ENCODE data around the gene KLF6. TPM values are rescaled to one million over a fixed set of nuclear protein-coding genes. Genes with fewer than 3 reads are reported as not detected.
A peak's percentile ranks its signal among the peaks of the same experiment; 100 is the strongest.

The KLF6 gene
- polyA plus RNA-seq, 1 of the 3 experiments (the other 2 are of a cell fraction), result 148 TPM

- Histone ChIP-seq H2AFZ (ENCODE audit: low read depth) (no peak overlapping the region), H3K9me3 (no peaks in the 10 kb centered on the region), H3K27ac (ENCODE audit: low read depth in 2 of 2, low read length in 1 of 2) (peak overlapping the region; percentile 80 to 99), H3K79me2 (ENCODE audit: insufficient read depth) (peaks cover 77% of the 10 kb centered on the region), H3K4me1 (ENCODE audit: control insufficient read depth in 1 of 2, insufficient read depth in 2 of 2, low read depth in 1 of 2, low read length in 1 of 2) (peaks cover 27 to 37% of the 10 kb centered on the region in 2 experiments), H3K36me3 (replicated peaks in 1 of 2; ENCODE audit: control insufficient read depth in 1 of 2, insufficient read depth in 2 of 2, low read length in 1 of 2) (peaks cover 39 to 62% of the 10 kb centered on the region in 2 experiments), H3K4me3 (ENCODE audit: low read depth in 2 of 2, low read length in 1 of 2) (peak overlapping the region; percentile 95 to 97), H4K20me1 (ENCODE audit: insufficient read depth) (peaks cover 63% of the 10 kb centered on the region), H3K27me3 (ENCODE audit: insufficient read depth) (no peaks in the 10 kb centered on the region), H3F3A (replicated peaks; ENCODE audit: insufficient read depth) (peaks cover 60% of the 10 kb centered on the region), H3K4me2 (peak overlapping the region; percentile 93), H3K9ac (peak overlapping the region; percentile 98), H3K9me2 (no peaks in the 10 kb centered on the region)
- under 1% methylated on average over 12 of the region's 12 CpGs for WGBS (ENCODE audit: low lambda C conversion rate)
- POLR2A ChIA-PET, result interaction anchor here (0.7 to 3.9 kb wide), 2 partner anchors 102 to 388 kb away, joined by 3 to 24 read pairs; no protein-coding TSS in a partner anchor
- CTCF ChIA-PET, result interaction anchor here (1.6 kb wide), 1 partner anchor 22 kb away, joined by 4 read pairs; no protein-coding TSS in a partner anchor
- TF ChIP-seq PBX3 (IDR thresholded peaks at IDR 0.05) (no peak), RFX5 (IDR thresholded peaks at IDR 0.05; ENCODE audit: low read length) (no peak), JUND (IDR thresholded peaks at IDR 0.05) (no peak), EP300 (IDR thresholded peaks at IDR 0.05; ENCODE audit: borderline replicate concordance in 1 of 2, low read depth in 1 of 2, low read length in 1 of 2) (0 out of 4 replicates have a peak, but pooled peaks of 1 of the 2 experiments have one; percentile 2), TCF12 (IDR thresholded peaks at IDR 0.05) (no peak), RAD21 (IDR thresholded peaks at IDR 0.05; ENCODE audit: low read length) (peak; percentile 4; the same call in 1 of the 2 replicates), TAF1 (IDR thresholded peaks at IDR 0.05; ENCODE audit: borderline replicate concordance, low read depth, low read length) (no peak), EZH2phosphoT487 (IDR thresholded peaks at IDR 0.05; ENCODE audit: borderline replicate concordance, low read depth) (no peak)
- peak; percentile 73 for DNase-seq
Measured at GRCh38 chr10:3783316-3783681, 1.7 kb downstream of the KLF6 start.

- Histone ChIP-seq H3K4me3 (ENCODE audit: low read depth in 2 of 2, low read length in 1 of 2) (peak overlapping the region; percentile 95 to 97), H4K20me1 (ENCODE audit: insufficient read depth) (peaks cover 69% of the 10 kb centered on the region), H3F3A (replicated peaks; ENCODE audit: insufficient read depth) (peaks cover 67% of the 10 kb centered on the region), H3K4me1 (ENCODE audit: control insufficient read depth in 1 of 2, insufficient read depth in 2 of 2, low read depth in 1 of 2, low read length in 1 of 2) (peaks cover 33 to 37% of the 10 kb centered on the region in 2 experiments), H3K79me2 (ENCODE audit: insufficient read depth) (peaks cover 83% of the 10 kb centered on the region), H3K9me3 (no peaks in the 10 kb centered on the region), H3K9me2 (no peaks in the 10 kb centered on the region), H3K36me3 (replicated peaks in 1 of 2; ENCODE audit: control insufficient read depth in 1 of 2, insufficient read depth in 2 of 2, low read length in 1 of 2) (peaks cover 45 to 68% of the 10 kb centered on the region in 2 experiments), H3K4me2 (peak overlapping the region; percentile 93), H3K27ac (ENCODE audit: low read depth in 2 of 2, low read length in 1 of 2) (peak overlapping the region; percentile 80 to 99), H3K27me3 (ENCODE audit: insufficient read depth) (no peaks in the 10 kb centered on the region), H3K9ac (peak overlapping the region; percentile 98), H2AFZ (ENCODE audit: low read depth) (no peak overlapping the region)
- DNase-seq, result peak; percentile 48
- POLR2A ChIA-PET, result interaction anchor here (3.9 kb wide), 1 partner anchor 387 kb away, joined by 24 read pairs; no protein-coding TSS in a partner anchor
- CTCF ChIA-PET, result interaction anchor here (1.2 kb wide), 1 partner anchor 110 kb away, joined by 4 read pairs; no protein-coding TSS in a partner anchor
- WGBS (ENCODE audit: low lambda C conversion rate), result 4% methylated on average over 13 of the region's 13 CpGs
- TF ChIP-seq REST (IDR thresholded peaks at IDR 0.05; ENCODE audit: low read depth, low read length) (0 out of 2 replicates have a peak, but pooled peaks have one; percentile 22), CTCF (IDR thresholded peaks at IDR 0.05) (no peak), NFIC (IDR thresholded peaks at IDR 0.05; ENCODE audit: borderline replicate concordance) (peak; percentile 76), TEAD4 (IDR thresholded peaks at IDR 0.05; ENCODE audit: borderline replicate concordance, insufficient read depth) (peak; percentile 6; the same call in 1 of the 2 replicates), GATA2 (CRISPR knock-in tag; IDR thresholded peaks at IDR 0.05) (no peak), FOXJ3 (CRISPR knock-in tag; IDR thresholded peaks at IDR 0.05) (no peak), ELF1 (IDR thresholded peaks at IDR 0.05) (0 out of 2 replicates have a peak, but pooled peaks have one; percentile 2), FOXM1 (IDR thresholded peaks at IDR 0.05; ENCODE audit: low read depth) (no peak; the same call in 1 of the 2 replicates), PBX3 (IDR thresholded peaks at IDR 0.05) (peak; percentile 34), MAX (IDR thresholded peaks at IDR 0.05; ENCODE audit: low read depth) (peak; percentile 9), RFX5 (IDR thresholded peaks at IDR 0.05; ENCODE audit: low read length) (no peak)
Measured at GRCh38 chr10:3782451-3783315, 2.3 kb downstream of the KLF6 start.

All from SK-N-SH (cell line).